HG02840 (cell line): ENCODE measurements around the gene LPAR3.
"Not testable (repeated sequence)": the region's sequence is repeated elsewhere in the genome, so short reads cannot be mapped to it uniquely, and the experiment has no call there.

Source experiments
- ATAC-seq: cut with Tn5 transposase; IDR thresholded peaks from one replicate; pipeline ENCODE4 v1.9.1; 2021; ENCODE audit warnings: mild to moderate bottlenecking, moderate library complexity, moderate number of reproducible peaks; ENCODE audit not compliant: unreplicated experiment, low FRiP score

Gene LPAR3

GRCh38 chr1:84892705-84893618 is at the start of gene LPAR3:
TSS of gene LPAR3 (minus strand) at chr1:84893206. CDS start at chr1:84866120, 27,086 bp downstream.
- no peak for ATAC-seq

GRCh38 chr1:84941843-84942242 is 48.8 kb upstream of the LPAR3 start:
- ATAC-seq: no peak

- no peak for ATAC-seq
Measured at GRCh38 chr1:84940481-84940880, 47.5 kb upstream of the LPAR3 start.

- ATAC-seq: no peak
Measured at GRCh38 chr1:84939761-84940160, 46.8 kb upstream of the LPAR3 start.

GRCh38 chr1:84939151-84939550 is 46.1 kb upstream of the LPAR3 start:
- no peak for ATAC-seq

- ATAC-seq: no peak
Measured at GRCh38 chr1:84936116-84936810, 43.3 kb upstream of the LPAR3 start.

GRCh38 chr1:84933011-84933611 is 40.1 kb upstream of the LPAR3 start:
- ATAC-seq: no peak

- no peak for ATAC-seq
Measured at GRCh38 chr1:84930831-84931230, 37.8 kb upstream of the LPAR3 start.

- no peak for ATAC-seq
Measured at GRCh38 chr1:84930329-84930728, 37.3 kb upstream of the LPAR3 start.

- ATAC-seq: no peak
Measured at GRCh38 chr1:84929581-84929980, 36.6 kb upstream of the LPAR3 start.

- ATAC-seq: no peak
Measured at GRCh38 chr1:84928979-84929378, 36.0 kb upstream of the LPAR3 start.

- ATAC-seq: no peak
Measured at GRCh38 chr1:84923317-84923716, 30.3 kb upstream of the LPAR3 start.

GRCh38 chr1:84920159-84920558 is 27.2 kb upstream of the LPAR3 start:
- no peak for ATAC-seq

- no peak for ATAC-seq
Measured at GRCh38 chr1:84919461-84919970, 26.5 kb upstream of the LPAR3 start.

- no peak for ATAC-seq
Measured at GRCh38 chr1:84918726-84919336, 25.8 kb upstream of the LPAR3 start.

- ATAC-seq: no peak
Measured at GRCh38 chr1:84916897-84917296, 23.9 kb upstream of the LPAR3 start.

GRCh38 chr1:84913555-84913892 is 20.5 kb upstream of the LPAR3 start:
- ATAC-seq: no peak

- no peak for ATAC-seq
Measured at GRCh38 chr1:84912726-84913554, 19.9 kb upstream of the LPAR3 start.

GRCh38 chr1:84908746-84909464 is 15.9 kb upstream of the LPAR3 start:
- not testable (repeated sequence) for ATAC-seq
